NT2/D1 (cell line): ENCODE measurements around the gene TAPBPL.
A peak's percentile ranks its signal among the peaks of the same experiment; 100 is the strongest.
"Not testable (repeated sequence)": the region's sequence is repeated elsewhere in the genome, so short reads cannot be mapped to it uniquely, and the experiment has no call there.

Experiments used
- DNase-seq: peaks from one replicate; pipeline ENCODE4 v3.0.0-alpha.2; 2011; ENCODE audit warnings: low read depth, low spot score
- H3K27me3 ChIP-seq: 2 replicates; pipeline ENCODE4 v1.6.0; 2011; ENCODE audit warnings: mild to moderate bottlenecking; ENCODE audit not compliant: insufficient read length, insufficient read depth
- H3K36me3 ChIP-seq: 2 replicates; pipeline ENCODE4 v1.6.1; 2011; ENCODE audit warnings: mild to moderate bottlenecking, low read length, mixed read lengths; ENCODE audit not compliant: insufficient read depth, insufficient read length
- H3K4me1 ChIP-seq: 2 replicates; pipeline ENCODE4 v1.5.1; 2011; ENCODE audit not compliant: insufficient read depth, insufficient read length
- H3K4me3 ChIP-seq: 2 replicates; pipeline ENCODE4 v1.5.1; 2011; ENCODE audit warnings: low read depth; ENCODE audit not compliant: insufficient read length
- H3K9ac ChIP-seq: 2 replicates; pipeline ENCODE4 v1.6.0; 2011; ENCODE audit warnings: low read depth; ENCODE audit not compliant: insufficient read length
- H3K9me3 ChIP-seq: 2 replicates; pipeline ENCODE4 v1.5.1; 2011; ENCODE audit warnings: mild to moderate bottlenecking, low read length; ENCODE audit not compliant: insufficient read depth
- SUZ12 ChIP-seq: IDR thresholded peaks from 2 replicates; pipeline ENCODE4 v1.6.1; 2011; ENCODE audit not compliant: insufficient read length, insufficient read depth; ENCODE audit errors: extremely low read depth
- YY1 ChIP-seq: IDR thresholded peaks from 2 replicates; pipeline ENCODE4 v1.6.1; 2011; ENCODE audit not compliant: insufficient read length, insufficient read depth
- ZNF274 ChIP-seq: IDR thresholded peaks from 2 replicates; pipeline ENCODE4 v1.6.1; 2011; ENCODE audit warnings: mild to moderate bottlenecking, low read depth, low read length

The TAPBPL gene

DNA sequence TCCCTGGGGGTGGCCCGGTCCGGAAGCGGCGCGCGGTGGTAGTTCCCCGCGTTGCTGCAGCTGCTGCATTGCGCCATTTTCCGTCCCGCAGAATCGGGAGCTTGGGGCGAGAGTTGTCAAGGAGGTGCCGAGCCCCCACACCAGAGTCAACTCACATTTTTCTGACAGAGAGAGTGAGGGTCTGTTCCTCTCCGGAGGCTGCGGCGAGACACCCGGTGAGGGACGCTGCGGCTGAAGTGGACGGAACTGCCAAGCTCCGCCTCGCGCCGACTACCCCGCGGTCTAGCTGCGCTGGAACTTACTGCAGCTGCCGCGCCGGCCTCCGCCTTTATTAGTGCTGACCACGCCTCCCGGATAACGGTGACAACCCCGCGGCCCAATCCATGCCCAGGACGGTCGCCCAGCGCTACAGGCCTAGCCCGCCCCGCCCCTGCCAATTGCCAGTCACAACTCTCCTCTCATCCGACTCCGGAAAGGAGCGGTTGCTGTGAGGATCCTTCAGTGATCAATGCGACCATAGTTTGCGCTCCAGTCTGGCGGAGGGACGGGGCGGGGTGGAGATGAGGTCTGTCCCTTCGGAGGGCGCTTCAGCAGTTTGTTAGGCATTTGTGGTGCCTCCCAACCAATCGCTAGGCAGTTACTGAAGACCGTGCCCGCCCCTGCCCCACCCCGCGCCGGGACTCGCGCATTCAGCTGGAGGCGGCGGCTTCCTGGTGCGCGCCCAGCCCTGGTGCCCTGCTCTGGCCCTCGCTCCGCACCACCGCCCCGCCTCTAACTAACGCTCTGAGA lies 18.7 kb downstream of the TAPBPL start, which contains the start of gene VAMP1:
VAMP1 (minus strand) TSS at position 303 of the 789 bp plus-strand sequence; CDS start at position 157, 146 bp downstream.
- Histone ChIP-seq H3K9me3 (peaks cover 13% of the 10 kb centered on the region; the same call in 1 of the 2 replicates), H3K36me3 (peaks cover 31% of the 10 kb centered on the region), H3K9ac (peak within 1 kb of the TSS; percentile 92), H3K4me1 (peaks cover 7% of the 10 kb centered on the region), H3K4me3 (peak within 1 kb of the TSS; percentile 93), H3K27me3 (no peaks in the 10 kb centered on the region)
- TF ChIP-seq SUZ12: no peak
- TF ChIP-seq ZNF274: no peak
- no peak for TF ChIP-seq YY1
- peak; percentile 100 for DNase-seq

DNA sequence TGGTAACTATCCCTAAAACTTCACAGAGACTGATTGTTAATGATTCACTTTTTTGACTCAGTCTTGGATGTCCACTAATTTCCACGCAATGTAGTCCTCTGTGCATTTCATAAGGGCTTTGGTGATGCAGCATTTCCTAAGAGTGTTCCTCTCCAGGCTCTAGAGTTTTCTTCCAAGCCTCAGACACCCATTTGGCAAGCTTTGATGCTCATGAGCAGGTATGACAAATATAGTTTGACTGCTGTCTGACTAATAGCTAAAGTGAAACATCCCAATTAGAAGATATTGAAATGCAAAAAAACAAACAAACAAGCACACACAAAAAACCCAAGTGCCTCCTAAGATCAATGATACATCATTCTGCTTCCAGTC lies 20.1 kb downstream of the TAPBPL start:
- no peak for DNase-seq
- no peak for TF ChIP-seq YY1
- no peak for TF ChIP-seq ZNF274
- no peak for TF ChIP-seq SUZ12
- Histone ChIP-seq H3K4me3 (no peak overlapping the region), H3K4me1 (peaks cover 7% of the 10 kb centered on the region), H3K27me3 (no peaks in the 10 kb centered on the region), H3K9me3 (peaks cover 25% of the 10 kb centered on the region), H3K36me3 (peaks cover 18% of the 10 kb centered on the region), H3K9ac (no peak overlapping the region)

GRCh38 chr12:6472491-6472890 lies 20.6 kb downstream of the TAPBPL start:
- Histone ChIP-seq H3K4me3 (no peak overlapping the region), H3K27me3 (no peaks in the 10 kb centered on the region), H3K9me3 (peaks cover 28% of the 10 kb centered on the region), H3K36me3 (peaks cover 17% of the 10 kb centered on the region), H3K4me1 (peaks cover 7% of the 10 kb centered on the region), H3K9ac (no peak overlapping the region)
- no peak for TF ChIP-seq ZNF274
- TF ChIP-seq SUZ12: no peak
- no peak for TF ChIP-seq YY1
- DNase-seq: no peak

DNA sequence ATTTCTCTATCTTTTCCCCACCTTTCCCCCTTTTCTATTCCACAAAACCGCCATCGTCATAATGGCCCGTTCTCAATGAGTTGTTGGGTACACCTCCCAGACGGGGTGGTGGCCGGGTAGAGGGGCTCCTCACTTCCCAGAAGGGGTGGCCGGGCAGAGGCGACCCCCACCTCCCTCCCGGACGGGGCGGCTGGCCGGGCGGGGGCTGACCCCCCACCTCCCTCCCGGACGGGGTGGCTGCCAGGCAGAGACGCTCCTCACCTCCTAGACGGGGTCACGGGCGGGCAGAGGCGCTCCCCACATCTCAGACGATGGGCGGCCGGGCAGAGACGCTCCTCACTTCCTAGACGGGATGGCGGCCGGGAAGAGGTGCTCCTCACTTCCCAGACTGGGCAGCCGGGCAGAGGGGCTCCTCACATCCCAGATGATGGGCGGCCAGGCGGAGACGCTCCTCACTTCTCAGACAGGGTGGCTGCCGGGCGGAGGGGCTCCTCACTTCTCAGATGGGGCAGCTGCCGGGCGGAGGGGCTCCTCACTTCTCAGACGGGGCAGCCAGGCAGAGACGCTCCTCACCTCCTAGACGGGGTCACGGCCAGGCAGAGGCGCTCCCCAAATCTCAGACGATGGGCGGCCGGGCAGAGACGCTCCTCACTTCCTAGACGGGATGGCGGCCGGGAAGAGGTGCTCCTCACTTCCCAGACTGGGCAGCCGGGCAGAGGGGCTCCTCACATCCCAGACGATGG lies 23.6 kb downstream of the TAPBPL start:
- H3K36me3 ChIP-seq, H3K9ac ChIP-seq, DNase-seq, H3K4me3 ChIP-seq, H3K4me1 ChIP-seq, H3K27me3 ChIP-seq: not testable (repeated sequence)
- peaks cover 19% of the 10 kb centered on the region for H3K9me3 ChIP-seq

GRCh38 chr12:6476489-6476888 lies 24.6 kb downstream of the TAPBPL start:
- DNase-seq: no peak
- no peak overlapping the region for H3K9ac ChIP-seq
- H3K4me1 ChIP-seq: no peaks in the 10 kb centered on the region
- H3K4me3 ChIP-seq: no peak overlapping the region
- peaks cover 19% of the 10 kb centered on the region for H3K9me3 ChIP-seq
- H3K27me3 ChIP-seq: no peaks in the 10 kb centered on the region
- TF ChIP-seq ZNF274 (no peak), SUZ12 (no peak), YY1 (no peak)
- H3K36me3 ChIP-seq: no peaks in the 10 kb centered on the region

- H3K27me3 ChIP-seq, H3K4me3 ChIP-seq, H3K4me1 ChIP-seq, H3K36me3 ChIP-seq, DNase-seq, H3K9ac ChIP-seq: not testable (repeated sequence)
- H3K9me3 ChIP-seq: peaks cover 19% of the 10 kb centered on the region
Measured at GRCh38 chr12:6477601-6478377, 25.9 kb downstream of the TAPBPL start.

GRCh38 chr12:6478416-6478815 lies 26.6 kb downstream of the TAPBPL start:
- Histone ChIP-seq H3K36me3 (no peaks in the 10 kb centered on the region), H3K9me3 (peaks cover 19% of the 10 kb centered on the region), H3K4me3 (no peak overlapping the region), H3K9ac (no peak overlapping the region), H3K4me1 (no peaks in the 10 kb centered on the region), H3K27me3 (no peaks in the 10 kb centered on the region)
- DNase-seq: no peak
- TF ChIP-seq ZNF274 (no peak), SUZ12 (no peak), YY1 (no peak)
